GM12873 (cell line): Measurements from ENCODE around the gene FBXO17.

Source experiments
- CTCF ChIP-seq: IDR thresholded peaks from 2 replicates; pipeline ENCODE4 v1.5.1; 2012; ENCODE audit warnings: low read depth, mild to moderate bottlenecking, moderate library complexity, low read length, control low read depth; ENCODE audit not compliant: insufficient read depth; ENCODE audit errors: missing control alignments

The FBXO17 gene

GRCh38 chr19:38905620-38906019, 69.9 kb downstream of the FBXO17 start:
- no peak for TF ChIP-seq CTCF

DNA sequence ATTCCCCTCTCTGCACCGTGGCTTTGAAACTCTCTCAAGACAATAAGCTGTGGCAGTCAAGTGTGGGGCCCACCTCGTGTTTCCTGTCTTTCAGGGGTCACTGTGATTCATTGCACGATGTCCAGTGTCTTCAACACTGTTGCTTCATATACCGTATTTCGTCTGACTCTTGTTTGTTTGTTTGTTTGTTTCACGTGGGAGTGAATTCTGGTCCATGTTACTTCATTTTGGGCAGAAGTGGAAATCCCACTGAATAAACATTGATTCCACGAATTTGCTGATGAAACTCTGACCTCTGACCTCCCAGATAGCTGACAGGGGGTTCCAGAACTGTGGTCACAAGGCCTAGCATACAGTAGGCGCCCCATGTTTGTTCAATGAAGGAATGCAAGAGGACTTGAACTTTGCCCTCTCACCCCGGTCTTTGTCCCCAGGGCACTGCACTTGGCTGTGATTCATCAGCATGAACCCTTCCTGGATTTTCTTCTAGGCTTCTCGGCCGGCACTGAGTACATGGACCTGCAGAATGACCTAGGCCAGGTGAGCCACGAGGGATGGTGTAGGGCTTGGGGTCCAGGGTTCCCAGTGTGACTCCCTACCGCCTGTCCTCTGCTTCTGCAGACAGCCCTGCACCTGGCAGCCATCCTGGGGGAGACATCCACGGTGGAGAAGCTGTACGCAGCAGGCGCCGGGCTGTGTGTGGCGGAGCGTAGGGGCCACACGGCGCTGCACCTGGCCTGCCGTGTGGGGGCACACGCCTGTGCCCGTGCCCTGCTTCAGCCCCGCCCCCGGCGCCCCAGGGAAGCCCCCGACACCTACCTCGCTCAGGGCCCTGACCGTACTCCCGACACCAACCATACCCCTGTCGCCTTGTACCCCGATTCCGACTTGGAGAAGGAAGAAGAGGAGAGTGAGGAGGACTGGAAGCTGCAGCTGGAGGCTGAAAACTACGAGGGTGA, 70.7 kb downstream of the FBXO17 start:
- no peak for TF ChIP-seq CTCF

DNA sequence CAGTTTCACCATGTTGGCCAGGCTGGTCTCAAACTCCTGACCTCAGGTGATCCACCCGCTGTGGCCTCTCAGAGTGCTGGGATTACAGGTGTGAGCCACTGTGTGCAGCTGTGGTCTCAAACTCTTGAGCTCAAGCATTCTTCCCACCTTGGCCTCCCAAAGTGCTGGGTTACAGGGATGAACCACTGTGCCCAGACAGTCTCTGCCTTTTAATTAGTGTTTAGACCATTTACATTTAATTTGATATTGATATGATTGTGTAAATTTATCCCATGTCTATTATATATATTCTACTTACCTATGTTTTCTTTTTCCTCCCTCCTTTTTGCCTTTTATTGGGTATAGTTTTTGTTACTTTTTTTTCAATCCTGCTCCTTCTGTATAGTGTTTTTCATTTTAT, 73.9 kb downstream of the FBXO17 start:
- TF ChIP-seq CTCF = no peak

DNA sequence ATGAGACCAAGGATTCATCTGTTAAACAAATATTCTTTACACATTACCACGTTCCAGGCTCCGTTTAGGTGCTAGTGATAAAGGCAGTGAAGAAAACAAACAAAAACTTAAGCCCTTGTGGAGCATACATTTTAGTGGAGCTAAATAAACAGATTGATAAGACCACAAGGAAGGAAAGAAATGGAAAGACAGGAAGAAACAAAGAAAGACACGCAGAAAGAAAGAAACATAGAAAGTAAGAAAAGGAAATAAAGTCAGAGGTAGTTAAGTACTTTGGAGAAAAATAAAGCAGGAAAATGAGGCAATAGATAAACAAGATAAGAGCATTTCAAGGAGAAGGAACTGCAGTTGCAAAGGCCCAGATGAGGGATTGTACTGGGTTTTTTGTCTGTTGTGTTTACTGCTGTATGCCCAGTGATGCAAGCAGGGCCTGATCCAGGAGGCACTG, 74.8 kb downstream of the FBXO17 start:
- TF ChIP-seq CTCF = no peak

GRCh38 chr19:38900202-38900629, 75.3 kb downstream of the FBXO17 start:
- no peak for TF ChIP-seq CTCF

DNA sequence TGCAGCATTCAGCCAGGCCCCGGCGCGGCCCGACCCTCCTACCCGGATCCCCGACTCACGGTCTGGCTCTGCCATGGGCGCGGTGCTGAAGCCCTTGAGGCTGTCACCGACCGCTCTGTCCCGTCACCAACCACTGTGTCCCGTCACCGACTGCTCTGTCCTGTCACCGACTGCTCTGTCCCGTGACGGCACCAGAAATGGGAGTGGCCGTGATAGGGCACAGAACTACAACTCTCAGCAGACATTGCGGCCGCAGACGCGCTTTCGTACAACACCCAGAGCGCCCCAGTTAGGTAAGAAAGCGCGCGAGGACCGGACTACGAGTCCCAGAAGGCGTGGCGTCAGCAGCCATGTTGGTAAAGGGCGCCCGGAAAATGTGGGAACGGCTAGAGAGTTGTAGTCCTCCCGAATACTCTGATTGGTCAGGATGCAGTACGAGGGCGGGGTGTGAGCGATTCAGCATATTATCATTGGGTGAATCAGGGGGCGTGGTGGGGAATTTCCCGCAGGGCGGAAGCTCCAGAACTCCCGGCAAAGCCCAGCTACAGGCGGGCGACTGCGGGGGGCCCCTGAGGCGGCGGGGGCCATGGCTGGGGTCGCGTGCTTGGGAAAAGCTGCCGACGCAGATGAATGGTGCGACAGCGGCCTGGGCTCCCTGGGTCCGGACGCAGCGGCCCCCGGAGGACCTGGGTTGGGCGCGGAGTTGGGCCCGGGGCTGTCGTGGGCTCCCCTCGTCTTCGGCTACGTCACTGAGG, 75.9 kb downstream of the FBXO17 start, which contains the start of the genes NFKBIB and SIRT2:
Gene NFKBIB (plus strand): TSS at position 523 of the 755 bp plus-strand sequence. CDS start 64 bp downstream, at position 587.
Gene SIRT2 (minus strand): TSS at position 172 of the 755 bp plus-strand sequence. CDS start 97 bp downstream, at position 75.
- TF ChIP-seq CTCF = no peak

- no peak for TF ChIP-seq CTCF
Observed at GRCh38 chr19:38898788-38899446, 76.6 kb downstream of the FBXO17 start.
